ENCODE results near the gene CDKAL1. TPM values are rescaled to one million over a fixed set of nuclear protein-coding genes. Genes with fewer than 3 reads are reported as not detected.

The CDKAL1 gene
- total RNA-seq, 5 donors from 2014 or later (not counting 1 experiment from before 2014, with no cell fraction given) = 18.8 to 29.9 (median 20.5) TPM

DNA sequence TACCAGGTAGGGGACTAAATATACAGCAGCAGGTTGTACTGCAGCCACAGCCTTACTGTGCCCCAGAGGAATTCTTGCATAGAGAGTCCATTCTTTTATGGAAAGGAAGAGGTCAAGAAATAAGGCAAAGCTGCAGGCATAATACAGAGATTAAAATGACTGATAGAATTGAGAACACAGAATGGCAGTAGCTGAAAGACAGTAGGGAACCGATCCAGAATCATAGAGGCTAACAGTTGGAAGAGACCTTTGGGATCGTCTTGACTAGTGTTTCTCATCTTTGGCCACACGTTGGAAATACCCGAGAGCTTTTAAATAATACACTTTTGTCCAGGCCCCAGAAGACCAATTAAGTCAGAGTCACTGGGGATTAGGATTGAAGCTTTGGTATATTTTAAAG is 566.7 kb downstream of the CDKAL1 start:
- POLR2A ChIA-PET = no interaction called here
- no peaks in the 10 kb centered on the region for H3K27me3 Mint-ChIP-seq
- no peaks in the 10 kb centered on the region for H3K9me3 Mint-ChIP-seq
- H3K9me3 ChIP-seq = no peaks in the 10 kb centered on the region
- no peak overlapping the region for H3K27ac Mint-ChIP-seq
- H3K27ac ChIP-seq (ENCODE audit: low read length) = no peak overlapping the region
- WGBS (ENCODE audit: insufficient coverage) = 90% methylated on average over 2 of the region's 4 CpGs
- H3K4me1 Mint-ChIP-seq = peaks cover 14 to 36% (median 27%) of the 10 kb centered on the region in 3 donors
- no peak for DNase-seq
- peaks cover 0 to 6% of the 10 kb centered on the region in 2 experiments for H3K4me1 ChIP-seq (ENCODE audit: control insufficient read depth in 1 of 2, extremely low read depth in 1 of 2, insufficient read depth in 2 of 2, low read length in 2 of 2)
- CTCF ChIA-PET = no interaction called here
- H3K27me3 ChIP-seq (replicated peaks in 1 of 2; ENCODE audit: control insufficient read depth in 2 of 2, extremely low read depth in 1 of 2, insufficient read depth in 2 of 2, low read length in 1 of 2) = no peaks in the 10 kb centered on the region
- no peak for ATAC-seq (replicated peaks in 1 of 4)
- no peak overlapping the region for H3K4me3 ChIP-seq (ENCODE audit: control insufficient read depth in 1 of 2, extremely low read depth in 1 of 2, low read length in 1 of 2)
- no peaks in the 10 kb centered on the region for H3K36me3 ChIP-seq (ENCODE audit: control insufficient read depth in 2 of 2, extremely low read depth in 1 of 2, insufficient read depth in 1 of 2, low read length in 1 of 2)
- no peak overlapping the region for H3K4me3 Mint-ChIP-seq
- peaks cover 53% of the 10 kb centered on the region for H3K36me3 Mint-ChIP-seq

DNA sequence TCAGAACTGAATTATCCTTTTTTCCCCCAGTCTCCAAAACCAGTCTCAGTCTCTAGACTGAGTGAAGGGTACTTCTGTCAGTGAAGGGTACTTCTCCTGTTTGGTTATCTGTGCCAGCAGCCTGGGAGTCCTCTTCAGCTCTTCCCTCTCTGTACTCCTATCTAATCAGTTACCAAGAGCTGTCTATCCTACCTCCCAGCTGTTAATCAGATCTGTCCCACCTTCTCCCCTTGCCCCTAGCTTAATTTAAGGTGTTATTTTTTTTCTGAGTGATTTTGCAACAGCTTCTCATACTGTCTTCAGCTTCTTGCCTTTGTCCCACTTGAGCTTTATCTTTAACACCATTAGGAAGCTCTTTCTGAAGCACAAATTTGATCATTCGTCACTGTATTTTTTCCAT is 567.4 kb downstream of the CDKAL1 start:
- no peaks in the 10 kb centered on the region for H3K9me3 ChIP-seq
- ChIA-PET CTCF (interaction anchor here in 1 of 2 donors (0.5 kb wide), 1 partner anchor 79 kb away, joined by 5 read pairs; no protein-coding TSS in a partner anchor), POLR2A (no interaction called here)
- no peaks in the 10 kb centered on the region for H3K36me3 ChIP-seq (ENCODE audit: control insufficient read depth in 2 of 2, extremely low read depth in 1 of 2, insufficient read depth in 1 of 2, low read length in 1 of 2)
- ATAC-seq (replicated peaks in 1 of 4) (no peak), DNase-seq (no peak)
- no CpG with 5 or more reads among the region's 1 CpG for WGBS (ENCODE audit: insufficient coverage)
- H3K27ac ChIP-seq (ENCODE audit: low read length) = no peak overlapping the region
- H3K9me3 Mint-ChIP-seq = no peaks in the 10 kb centered on the region
- no peak overlapping the region for H3K4me3 Mint-ChIP-seq
- no peak overlapping the region for H3K4me3 ChIP-seq (ENCODE audit: control insufficient read depth in 1 of 2, extremely low read depth in 1 of 2, low read length in 1 of 2)
- no peak overlapping the region for H3K27ac Mint-ChIP-seq
- no peaks in the 10 kb centered on the region for H3K27me3 Mint-ChIP-seq
- peaks cover 0 to 6% of the 10 kb centered on the region in 2 experiments for H3K4me1 ChIP-seq (ENCODE audit: control insufficient read depth in 1 of 2, extremely low read depth in 1 of 2, insufficient read depth in 2 of 2, low read length in 2 of 2)
- H3K4me1 Mint-ChIP-seq = peaks cover 14 to 36% (median 27%) of the 10 kb centered on the region in 3 donors
- H3K36me3 Mint-ChIP-seq = peaks cover 53% of the 10 kb centered on the region
- H3K27me3 ChIP-seq (replicated peaks in 1 of 2; ENCODE audit: control insufficient read depth in 2 of 2, extremely low read depth in 1 of 2, insufficient read depth in 2 of 2, low read length in 1 of 2) = no peaks in the 10 kb centered on the region

DNA sequence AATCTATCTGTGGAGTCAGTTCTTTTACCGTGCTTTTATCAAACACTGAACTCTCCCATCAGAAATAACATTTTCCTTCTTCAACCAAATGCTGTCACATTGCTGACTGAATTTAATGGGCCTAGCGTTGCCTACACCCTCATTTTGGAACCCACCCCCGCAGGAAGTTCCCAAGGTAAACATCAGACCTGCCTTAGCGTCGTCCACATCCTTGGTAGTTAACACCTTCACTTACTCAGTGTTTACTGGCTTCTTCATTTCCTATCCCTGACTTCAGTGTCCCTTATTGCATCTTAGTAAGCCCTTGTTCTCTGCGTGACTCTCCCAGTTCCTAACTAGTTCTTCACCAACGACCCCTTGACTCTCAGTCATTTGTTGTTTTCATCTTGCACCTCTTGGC is 567.9 kb downstream of the CDKAL1 start:
- Histone ChIP-seq H3K4me3 (ENCODE audit: control insufficient read depth in 1 of 2, extremely low read depth in 1 of 2, low read length in 1 of 2) (no peak overlapping the region), H3K27ac (ENCODE audit: low read length) (no peak overlapping the region), H3K27me3 (replicated peaks in 1 of 2; ENCODE audit: control insufficient read depth in 2 of 2, extremely low read depth in 1 of 2, insufficient read depth in 2 of 2, low read length in 1 of 2) (no peaks in the 10 kb centered on the region), H3K36me3 (ENCODE audit: control insufficient read depth in 2 of 2, extremely low read depth in 1 of 2, insufficient read depth in 1 of 2, low read length in 1 of 2) (no peaks in the 10 kb centered on the region), H3K4me1 (ENCODE audit: control insufficient read depth in 1 of 2, extremely low read depth in 1 of 2, insufficient read depth in 2 of 2, low read length in 2 of 2) (peaks cover 0 to 6% of the 10 kb centered on the region in 2 experiments), H3K9me3 (no peaks in the 10 kb centered on the region)
- WGBS (ENCODE audit: insufficient coverage) = 57% methylated on average over 6 of the region's 7 CpGs
- Mint-ChIP-seq H3K27ac (no peak overlapping the region), H3K4me3 (no peak overlapping the region), H3K27me3 (no peaks in the 10 kb centered on the region), H3K36me3 (peaks cover 53% of the 10 kb centered on the region), H3K9me3 (no peaks in the 10 kb centered on the region), H3K4me1 (peaks cover 14 to 36% (median 27%) of the 10 kb centered on the region in 3 donors)
- no peak for DNase-seq
- ATAC-seq (replicated peaks in 1 of 4) = no peak
- ChIA-PET CTCF (no interaction called here), POLR2A (no interaction called here)

DNA sequence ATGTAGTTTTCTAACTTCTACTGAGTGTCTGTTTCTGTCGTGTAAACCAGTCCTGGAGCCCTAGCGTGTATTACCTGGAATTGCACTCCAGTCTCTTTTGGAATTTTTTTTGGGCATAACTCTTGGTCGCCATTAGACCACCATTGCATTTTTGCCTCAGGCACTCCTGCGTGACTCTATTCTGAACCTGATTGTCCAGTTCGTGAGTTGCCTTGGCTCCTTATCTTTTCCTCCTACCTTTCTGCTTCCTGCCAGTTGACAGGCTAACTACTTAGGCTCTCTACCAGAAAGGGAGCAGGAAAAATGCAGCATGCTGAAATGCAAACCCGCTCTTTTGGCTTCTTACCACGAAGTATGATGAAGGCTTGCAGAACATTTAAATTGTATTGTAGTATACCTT is 568.4 kb downstream of the CDKAL1 start:
- Mint-ChIP-seq H3K36me3 (peaks cover 53% of the 10 kb centered on the region), H3K27ac (no peak overlapping the region), H3K4me3 (no peak overlapping the region), H3K27me3 (no peaks in the 10 kb centered on the region), H3K4me1 (peaks cover 14 to 36% (median 27%) of the 10 kb centered on the region in 3 donors), H3K9me3 (no peaks in the 10 kb centered on the region)
- H3K9me3 ChIP-seq = no peaks in the 10 kb centered on the region
- H3K4me1 ChIP-seq (ENCODE audit: control insufficient read depth in 1 of 2, extremely low read depth in 1 of 2, insufficient read depth in 2 of 2, low read length in 2 of 2) = peaks cover 0 to 6% of the 10 kb centered on the region in 2 experiments
- H3K36me3 ChIP-seq (ENCODE audit: control insufficient read depth in 2 of 2, extremely low read depth in 1 of 2, insufficient read depth in 1 of 2, low read length in 1 of 2) = no peaks in the 10 kb centered on the region
- no peaks in the 10 kb centered on the region for H3K27me3 ChIP-seq (replicated peaks in 1 of 2; ENCODE audit: control insufficient read depth in 2 of 2, extremely low read depth in 1 of 2, insufficient read depth in 2 of 2, low read length in 1 of 2)
- ChIA-PET CTCF (no interaction called here), POLR2A (no interaction called here)
- ATAC-seq (replicated peaks in 1 of 4) (no peak), DNase-seq (no peak)
- H3K4me3 ChIP-seq (ENCODE audit: control insufficient read depth in 1 of 2, extremely low read depth in 1 of 2, low read length in 1 of 2) = no peak overlapping the region
- 100% methylated on average over 4 of the region's 7 CpGs for WGBS (ENCODE audit: insufficient coverage)
- no peak overlapping the region for H3K27ac ChIP-seq (ENCODE audit: low read length)

DNA sequence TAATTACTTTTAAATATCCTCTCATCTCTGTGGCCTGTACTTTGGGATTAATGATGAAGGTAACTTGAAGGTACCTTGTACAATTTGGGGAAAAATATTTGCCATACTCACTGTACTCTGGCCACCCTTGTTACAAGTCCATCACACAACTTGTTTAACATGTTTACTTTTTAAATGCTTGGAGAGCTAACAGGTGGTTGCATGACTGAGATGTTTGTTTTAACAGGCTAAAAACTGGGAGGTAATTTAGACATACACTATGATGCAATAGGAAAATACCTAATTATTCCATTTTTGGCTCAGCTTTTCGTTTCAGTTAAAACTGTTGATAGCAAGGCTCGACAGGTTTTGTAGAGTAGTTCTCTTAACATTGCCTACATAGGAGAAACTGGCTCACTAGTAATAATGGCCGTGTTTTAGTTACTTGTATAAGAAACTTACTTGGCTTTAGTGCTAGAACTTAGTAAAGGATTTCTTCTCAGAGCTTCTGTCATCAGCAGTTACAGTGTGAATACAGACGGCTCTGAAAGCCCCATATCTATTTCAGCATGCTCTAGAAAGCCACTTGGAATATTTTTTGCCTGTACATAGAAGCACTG is 569.5 kb downstream of the CDKAL1 start:
- WGBS (ENCODE audit: insufficient coverage) = no CpG with 5 or more reads among the region's 4 CpGs
- no peak overlapping the region for H3K27ac ChIP-seq (ENCODE audit: low read length)
- DNase-seq (no peak), ATAC-seq (replicated peaks in 1 of 4) (no peak)
- no peaks in the 10 kb centered on the region for H3K27me3 ChIP-seq (replicated peaks in 1 of 2; ENCODE audit: control insufficient read depth in 2 of 2, extremely low read depth in 1 of 2, insufficient read depth in 2 of 2, low read length in 1 of 2)
- no peaks in the 10 kb centered on the region for H3K27me3 Mint-ChIP-seq
- no peak overlapping the region for H3K27ac Mint-ChIP-seq
- H3K4me1 Mint-ChIP-seq = peaks cover 14 to 28% (median 20%) of the 10 kb centered on the region in 3 donors
- H3K9me3 Mint-ChIP-seq = no peaks in the 10 kb centered on the region
- H3K36me3 ChIP-seq (ENCODE audit: control insufficient read depth in 2 of 2, extremely low read depth in 1 of 2, insufficient read depth in 1 of 2, low read length in 1 of 2) = no peaks in the 10 kb centered on the region
- H3K4me1 ChIP-seq (ENCODE audit: control insufficient read depth in 1 of 2, extremely low read depth in 1 of 2, insufficient read depth in 2 of 2, low read length in 2 of 2) = peaks cover 0 to 6% of the 10 kb centered on the region in 2 experiments
- H3K4me3 Mint-ChIP-seq = no peak overlapping the region
- ChIA-PET CTCF (interaction anchor here in 1 of 2 donors (0.6 kb wide), 1 partner anchor 14 kb away, joined by 4 read pairs; no protein-coding TSS in a partner anchor), POLR2A (no interaction called here)
- H3K36me3 Mint-ChIP-seq = peaks cover 51% of the 10 kb centered on the region
- no peak overlapping the region for H3K4me3 ChIP-seq (ENCODE audit: control insufficient read depth in 1 of 2, extremely low read depth in 1 of 2, low read length in 1 of 2)
- H3K9me3 ChIP-seq = no peaks in the 10 kb centered on the region

DNA sequence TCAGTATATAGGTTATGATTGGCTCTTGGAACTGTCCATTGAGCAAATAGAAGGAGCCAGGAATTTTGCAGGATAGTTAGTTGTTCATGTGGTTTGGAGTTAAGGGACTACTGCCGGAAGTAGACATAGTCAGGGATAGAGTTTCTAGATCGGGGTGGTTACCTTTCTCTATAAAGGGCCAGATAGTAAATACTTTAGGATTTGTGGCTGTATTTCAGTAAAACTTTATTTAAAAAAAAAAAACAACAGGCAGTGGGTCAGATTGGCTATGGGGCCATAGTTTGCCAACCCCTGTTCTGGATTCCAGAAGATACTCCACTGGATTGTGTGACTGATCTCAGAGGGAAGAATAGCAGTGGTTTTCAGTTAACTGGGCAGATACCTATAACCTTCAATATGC is 570.0 kb downstream of the CDKAL1 start:
- WGBS (ENCODE audit: insufficient coverage) = no CpG with 5 or more reads among the region's 2 CpGs
- Histone ChIP-seq H3K9me3 (no peaks in the 10 kb centered on the region), H3K4me3 (ENCODE audit: control insufficient read depth in 1 of 2, extremely low read depth in 1 of 2, low read length in 1 of 2) (no peak overlapping the region), H3K27me3 (replicated peaks in 1 of 2; ENCODE audit: control insufficient read depth in 2 of 2, extremely low read depth in 1 of 2, insufficient read depth in 2 of 2, low read length in 1 of 2) (no peaks in the 10 kb centered on the region), H3K27ac (ENCODE audit: low read length) (no peak overlapping the region), H3K36me3 (ENCODE audit: control insufficient read depth in 2 of 2, extremely low read depth in 1 of 2, insufficient read depth in 1 of 2, low read length in 1 of 2) (no peaks in the 10 kb centered on the region), H3K4me1 (ENCODE audit: control insufficient read depth in 1 of 2, extremely low read depth in 1 of 2, insufficient read depth in 2 of 2, low read length in 2 of 2) (peaks cover 0 to 6% of the 10 kb centered on the region in 2 experiments)
- Mint-ChIP-seq H3K36me3 (peaks cover 50% of the 10 kb centered on the region), H3K27ac (no peak overlapping the region), H3K9me3 (no peaks in the 10 kb centered on the region), H3K4me1 (peaks cover 14 to 27% (median 18%) of the 10 kb centered on the region in 3 donors), H3K27me3 (no peaks in the 10 kb centered on the region), H3K4me3 (no peak overlapping the region)
- no peak for ATAC-seq (replicated peaks in 1 of 4)
- POLR2A ChIA-PET = no interaction called here
- DNase-seq = no peak
- CTCF ChIA-PET = no interaction called here

All from T-cell (primary cell).